Measurements from ENCODE around the gene ACY1.

Gene ACY1

GRCh38 chr3:51946796-51947195 is 36.5 kb upstream of the ACY1 start:
- DNase-seq = no peak

GRCh38 chr3:51947215-51947900 is 36.0 kb upstream of the ACY1 start:
- no peak for DNase-seq

GRCh38 chr3:51948016-51948580 is 35.2 kb upstream of the ACY1 start:
- no peak for DNase-seq

- no peak for DNase-seq
These were observed 34.2 kb upstream of the ACY1 start for GRCh38 chr3:51949121-51949520.

- DNase-seq = no peak
These were observed 32.4 kb upstream of the ACY1 start for GRCh38 chr3:51950899-51951298.

GRCh38 chr3:51953445-51953844 is 29.9 kb upstream of the ACY1 start:
- no peak for DNase-seq

GRCh38 chr3:51954105-51954504 is 29.2 kb upstream of the ACY1 start:
- no peak for DNase-seq

- no peak for DNase-seq
These were observed 28.6 kb upstream of the ACY1 start for GRCh38 chr3:51954713-51955112.

GRCh38 chr3:51955175-51955892 is 28.0 kb upstream of the ACY1 start, which contains the start of gene GPR62:
GPR62 (plus strand) TSS chr3:51955381; CDS start chr3:51955653, 272 bp downstream.
- no peak for DNase-seq

GRCh38 chr3:51955893-51956770 is 27.2 kb upstream of the ACY1 start:
- peak; percentile 44 for DNase-seq

- no peak for DNase-seq
These were observed 25.7 kb upstream of the ACY1 start for GRCh38 chr3:51957520-51958205.

- DNase-seq = no peak
These were observed 24.5 kb upstream of the ACY1 start for GRCh38 chr3:51958603-51959521.

- DNase-seq = no peak
These were observed 23.7 kb upstream of the ACY1 start for GRCh38 chr3:51959651-51960050.

GRCh38 chr3:51960386-51960785 is 22.9 kb upstream of the ACY1 start:
- DNase-seq = no peak

GRCh38 chr3:51961011-51961410 is 22.3 kb upstream of the ACY1 start:
- no peak for DNase-seq

- no peak for DNase-seq
These were observed 21.4 kb upstream of the ACY1 start for GRCh38 chr3:51961602-51962569.

GRCh38 chr3:51962854-51963530 is 20.3 kb upstream of the ACY1 start:
- DNase-seq = no peak

GRCh38 chr3:51963951-51964451 is 19.3 kb upstream of the ACY1 start:
- no peak for DNase-seq

- no peak for DNase-seq
These were observed 18.8 kb upstream of the ACY1 start for GRCh38 chr3:51964521-51964920.
